GM18505 (cell line): Measurements from ENCODE around the gene MBD5.
"Not testable (repeated sequence)": the region's sequence is repeated elsewhere in the genome, so short reads cannot be mapped to it uniquely, and the experiment has no call there.

Experiments used
- ATAC-seq: cut with Tn5 transposase; IDR thresholded peaks from one replicate; pipeline ENCODE4 v1.9.1; 2021; ENCODE audit not compliant: unreplicated experiment
- POLR2A ChIP-seq: IDR thresholded peaks from 4 replicates; pipeline ENCODE4 v1.6.1; 2011; ENCODE audit warnings: borderline replicate concordance; ENCODE audit not compliant: insufficient read depth, insufficient read length; ENCODE audit errors: extremely low read depth

The MBD5 gene

GRCh38 chr2:148007219-148007900, 13.5 kb upstream of the MBD5 start:
- ATAC-seq, result no peak
- no peak for TF ChIP-seq POLR2A

- not testable (repeated sequence) for ATAC-seq
These were observed 12.5 kb upstream of the MBD5 start for GRCh38 chr2:148008411-148008810.

GRCh38 chr2:148013876-148014275, 7.0 kb upstream of the MBD5 start:
- no peak for TF ChIP-seq POLR2A
- ATAC-seq, result no peak

- no peak for TF ChIP-seq POLR2A
- no peak for ATAC-seq
These were observed 6.3 kb upstream of the MBD5 start for GRCh38 chr2:148014616-148015015.

GRCh38 chr2:148020111-148021058, 506 bp upstream of the MBD5 start, which contains the start of gene ORC4:
Gene ORC4 (minus strand): TSS chr2:148020737. CDS start chr2:147975958, 44,779 bp downstream.
- ATAC-seq, result peak; percentile 77
- peak; percentile 80 for TF ChIP-seq POLR2A

GRCh38 chr2:148021886-148022285, 995 bp downstream of the MBD5 start:
- ATAC-seq, result no peak
- no peak for TF ChIP-seq POLR2A

- no peak for ATAC-seq
- no peak for TF ChIP-seq POLR2A
These were observed 1.5 kb downstream of the MBD5 start for GRCh38 chr2:148022351-148022750.

GRCh38 chr2:148022882-148023281, 2.0 kb downstream of the MBD5 start:
- ATAC-seq, result no peak
- no peak for TF ChIP-seq POLR2A

GRCh38 chr2:148023861-148024260, 3.0 kb downstream of the MBD5 start:
- no peak for TF ChIP-seq POLR2A
- ATAC-seq, result no peak

- TF ChIP-seq POLR2A, result no peak
These were observed 5.7 kb downstream of the MBD5 start for GRCh38 chr2:148026573-148026972.

GRCh38 chr2:148027822-148028221, 6.9 kb downstream of the MBD5 start:
- ATAC-seq, result no peak
- TF ChIP-seq POLR2A, result no peak

More at GRCh38 chr2:148026573-148026972, 5.7 kb downstream of the MBD5 start:
- ATAC-seq, result no peak

- no peak for ATAC-seq
- no peak for TF ChIP-seq POLR2A
These were observed 7.9 kb downstream of the MBD5 start for GRCh38 chr2:148028781-148029180.

- no peak for TF ChIP-seq POLR2A
These were observed 10.3 kb downstream of the MBD5 start for GRCh38 chr2:148031152-148031551.

GRCh38 chr2:148032215-148032614, 11.3 kb downstream of the MBD5 start:
- no peak for TF ChIP-seq POLR2A
- no peak for ATAC-seq

More at GRCh38 chr2:148031152-148031551, 10.3 kb downstream of the MBD5 start:
- ATAC-seq, result no peak
